ENCODE measurements around the gene TFF2.

TFF2 gene

GRCh38 chr21:42320791-42321190 lies 30.0 kb downstream of the TFF2 start:
- DNase-seq (ENCODE audit: low spot score), result no peak

- DNase-seq (ENCODE audit: low spot score), result no peak
Observed at GRCh38 chr21:42319851-42320572, 30.8 kb downstream of the TFF2 start.

- no peak for DNase-seq (ENCODE audit: low spot score)
Observed at GRCh38 chr21:42319376-42319775, 31.4 kb downstream of the TFF2 start.

DNA sequence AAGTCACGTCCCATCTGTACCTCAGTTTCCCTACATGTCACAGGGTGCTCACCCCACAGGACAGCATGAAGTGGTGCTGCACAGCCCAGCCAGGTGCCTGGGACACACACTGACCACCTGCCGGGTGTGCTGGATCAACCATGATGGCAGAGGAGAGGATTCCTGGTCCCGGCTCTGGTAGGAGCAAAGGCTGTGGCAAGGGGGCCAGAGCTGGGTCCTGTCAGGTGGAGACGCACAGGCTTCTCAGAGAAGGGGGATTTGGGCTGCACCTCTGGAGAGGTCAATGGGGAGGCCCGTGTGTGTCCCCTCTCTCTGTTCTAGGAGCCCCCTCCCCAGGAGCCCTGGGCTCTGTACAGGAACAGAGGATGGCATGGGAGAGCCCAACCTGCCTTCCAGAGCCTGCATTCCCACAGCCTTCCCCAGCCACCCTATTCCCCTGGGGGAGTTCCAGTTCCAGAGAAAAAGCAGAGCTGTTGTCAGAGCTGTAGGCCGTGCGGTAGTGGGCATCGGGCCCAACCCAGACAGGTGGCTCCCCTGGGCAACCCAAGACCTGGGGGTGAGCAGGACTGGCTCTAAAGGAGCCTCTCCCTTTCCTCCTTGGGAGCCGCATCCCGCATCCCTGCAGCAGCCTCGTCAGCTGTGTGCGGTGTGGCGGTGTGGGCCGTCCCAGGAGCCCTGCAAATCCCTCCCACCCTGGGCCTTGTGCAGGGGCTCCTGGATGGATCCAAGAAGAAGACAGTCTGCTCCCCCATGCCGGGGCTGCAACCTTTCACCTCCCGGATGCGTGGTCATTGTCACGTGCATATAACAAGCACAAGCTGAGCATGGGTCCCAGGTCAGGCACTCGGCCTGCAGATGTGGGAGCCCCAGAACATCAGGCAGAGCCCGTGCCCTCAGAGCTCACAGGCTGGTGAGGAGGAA lies 32.7 kb downstream of the TFF2 start:
- DNase-seq (ENCODE audit: low spot score), result peak; percentile 37

DNA sequence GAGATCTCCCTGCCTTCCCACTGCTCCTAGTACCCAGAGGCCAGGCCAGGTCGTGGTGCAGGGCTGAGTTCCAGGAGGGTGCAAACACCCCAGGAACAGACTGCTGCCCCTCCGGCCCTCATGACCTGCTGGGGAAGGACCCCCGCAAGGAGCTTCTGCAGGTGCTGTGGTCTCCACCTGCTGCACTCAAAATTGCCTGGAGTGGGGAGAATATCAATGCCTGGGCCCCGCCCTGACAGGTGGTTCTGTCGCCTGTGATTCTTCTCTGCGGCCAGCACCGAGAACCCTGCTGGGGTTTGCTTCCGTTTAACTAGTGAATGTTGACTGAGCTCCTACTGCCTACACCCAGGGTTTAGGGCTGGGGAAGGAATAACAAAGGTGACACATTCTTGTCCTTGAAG lies 33.5 kb downstream of the TFF2 start:
- no peak for DNase-seq (ENCODE audit: low spot score)

DNA sequence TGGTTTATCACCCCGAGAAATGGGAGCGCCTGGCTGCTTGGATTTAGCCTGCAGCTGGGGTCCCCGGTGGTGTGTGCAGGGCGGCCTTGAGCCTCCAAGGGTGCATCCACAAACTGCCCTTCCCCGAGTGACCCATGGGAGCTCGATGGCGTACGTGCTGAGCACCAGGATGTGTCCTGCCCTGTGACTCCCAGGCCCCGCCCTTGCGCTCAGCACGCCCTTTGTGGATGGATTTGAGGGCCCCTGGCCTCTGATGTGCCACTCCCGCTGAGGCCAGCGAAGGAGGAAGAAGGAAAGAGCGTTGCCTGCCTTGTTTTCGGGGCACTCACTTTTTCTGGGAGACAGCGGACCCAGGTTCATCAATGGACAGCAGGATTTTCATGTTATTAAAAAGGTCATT lies 33.9 kb downstream of the TFF2 start:
- no peak for DNase-seq (ENCODE audit: low spot score)

GRCh38 chr21:42315296-42315891 lies 35.4 kb downstream of the TFF2 start, which contains the start of gene TFF3:
TSS of gene TFF3 (minus strand) at chr21:42315409. CDS start at chr21:42315374, 35 bp downstream.
- no peak for DNase-seq (ENCODE audit: low spot score)

- DNase-seq (ENCODE audit: low spot score), result no peak
Observed at GRCh38 chr21:42314616-42315295, 36.0 kb downstream of the TFF2 start.

GRCh38 chr21:42313501-42313969 lies 37.3 kb downstream of the TFF2 start:
- no peak for DNase-seq (ENCODE audit: low spot score)

- DNase-seq (ENCODE audit: low spot score), result peak; percentile 74
Observed at GRCh38 chr21:42312626-42313104, 38.1 kb downstream of the TFF2 start.

DNA sequence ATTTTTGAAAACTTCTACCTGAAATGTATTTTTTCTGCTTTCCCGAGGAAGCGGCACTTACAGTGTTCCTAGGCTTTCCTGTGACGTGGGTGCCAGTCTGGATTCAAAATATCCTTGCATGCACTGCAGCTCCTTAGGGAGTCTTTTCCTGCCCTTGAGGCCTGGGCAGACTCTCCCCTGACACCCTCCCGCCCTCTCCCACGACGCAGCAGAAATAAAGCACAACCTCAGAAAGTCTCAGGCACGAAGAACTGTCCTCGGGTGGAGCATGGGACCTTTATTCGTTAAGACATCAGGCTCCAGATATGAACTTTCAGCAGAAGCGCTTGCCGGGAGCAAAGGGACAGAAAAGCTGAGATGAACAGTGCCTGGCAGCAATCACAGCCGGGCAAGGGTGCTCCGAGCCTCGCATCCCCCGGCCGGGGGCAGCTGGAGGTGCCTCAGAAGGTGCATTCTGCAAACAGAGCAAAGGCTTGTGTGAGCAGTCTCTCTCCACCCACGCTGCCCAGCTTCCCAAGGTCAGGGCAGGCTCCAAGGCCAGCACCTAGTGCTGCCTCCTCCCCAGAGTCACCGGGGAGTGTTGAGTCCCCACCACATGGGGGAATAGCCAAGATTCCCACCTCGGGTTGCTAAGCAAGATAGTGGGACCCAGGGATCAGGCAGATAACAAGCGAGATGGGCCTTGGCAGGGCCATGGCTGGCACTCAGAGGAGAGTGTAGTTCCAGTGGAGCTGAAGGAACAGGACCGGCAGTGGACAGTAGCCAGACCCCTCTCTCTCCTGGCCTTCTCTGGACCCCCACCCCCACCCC lies 38.8 kb downstream of the TFF2 start:
- peak; percentile 58 for DNase-seq (ENCODE audit: low spot score)

DNA sequence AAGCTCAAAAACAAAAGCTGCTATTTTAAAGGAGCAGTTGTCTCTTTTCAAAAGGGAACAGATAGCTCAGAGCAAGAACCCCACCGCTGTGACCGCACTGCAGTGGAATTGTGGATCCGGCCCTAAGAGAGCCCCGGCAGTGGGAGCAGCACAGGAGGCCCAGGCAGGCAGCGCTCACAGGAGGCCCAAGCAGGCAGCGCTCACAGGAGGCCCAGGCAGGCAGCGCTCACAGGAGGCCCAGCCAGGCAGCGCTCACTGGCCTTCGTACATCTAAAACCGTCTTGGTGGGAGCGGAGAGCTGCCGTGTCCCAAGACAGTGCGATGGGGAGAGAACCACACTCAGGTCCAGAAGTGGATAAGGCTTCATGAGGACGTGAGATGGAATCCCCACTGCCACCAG lies 39.6 kb downstream of the TFF2 start:
- no peak for DNase-seq (ENCODE audit: low spot score)

DNA sequence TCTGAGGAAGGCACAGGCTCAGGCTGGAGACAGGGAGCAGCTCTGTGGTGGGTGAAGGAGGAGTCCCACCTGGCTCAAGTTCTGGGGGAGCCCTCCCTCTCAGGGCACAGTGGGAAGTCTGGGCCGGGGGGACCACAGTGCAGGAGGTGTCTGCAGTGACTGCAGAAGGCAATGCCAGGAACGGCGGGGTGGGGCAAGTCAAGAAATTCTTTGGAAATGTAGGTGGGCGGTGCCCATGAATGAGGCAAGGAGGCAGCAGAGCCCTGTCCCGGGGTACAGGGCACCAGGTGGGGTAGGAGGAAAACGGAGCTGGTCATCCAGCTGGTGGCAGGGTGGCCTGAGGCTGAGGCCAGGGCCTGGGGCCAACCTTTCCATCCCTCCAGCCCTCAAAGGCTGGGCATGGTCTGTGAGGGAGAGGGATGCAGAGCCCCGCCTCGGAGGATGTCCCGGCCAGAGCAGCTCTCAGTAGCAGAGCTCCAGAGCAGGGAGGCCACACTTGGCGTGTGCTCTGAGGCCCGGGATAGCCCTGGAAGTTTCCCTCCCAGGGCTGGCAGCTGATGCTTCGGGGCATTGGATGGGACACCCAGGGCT lies 40.3 kb downstream of the TFF2 start:
- DNase-seq (ENCODE audit: low spot score), result peak; percentile 34

DNA sequence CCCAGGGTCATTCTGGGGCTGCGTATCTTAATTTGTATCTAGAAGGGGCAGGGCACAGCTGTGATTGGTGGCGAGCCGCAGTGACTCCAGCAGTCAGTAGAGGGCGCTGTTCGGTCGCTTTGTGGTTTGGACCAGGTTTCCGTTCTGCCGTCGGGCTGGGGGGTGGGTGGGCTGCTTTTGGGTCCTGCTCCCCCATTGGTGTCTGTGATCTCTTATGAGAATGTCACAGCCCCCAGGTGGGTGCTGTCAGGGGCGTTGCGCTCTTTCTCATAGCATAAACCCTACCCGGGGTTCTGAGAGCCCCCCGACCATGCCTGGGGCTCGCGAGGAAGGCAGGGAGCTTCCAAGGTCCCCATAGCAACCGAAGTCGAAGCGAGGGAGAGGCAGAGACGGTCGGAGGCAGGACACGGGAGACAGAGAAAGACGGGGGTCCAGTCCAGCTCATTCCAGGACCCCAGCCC lies 41.0 kb downstream of the TFF2 start:
- DNase-seq (ENCODE audit: low spot score), result peak; percentile 87

DNA sequence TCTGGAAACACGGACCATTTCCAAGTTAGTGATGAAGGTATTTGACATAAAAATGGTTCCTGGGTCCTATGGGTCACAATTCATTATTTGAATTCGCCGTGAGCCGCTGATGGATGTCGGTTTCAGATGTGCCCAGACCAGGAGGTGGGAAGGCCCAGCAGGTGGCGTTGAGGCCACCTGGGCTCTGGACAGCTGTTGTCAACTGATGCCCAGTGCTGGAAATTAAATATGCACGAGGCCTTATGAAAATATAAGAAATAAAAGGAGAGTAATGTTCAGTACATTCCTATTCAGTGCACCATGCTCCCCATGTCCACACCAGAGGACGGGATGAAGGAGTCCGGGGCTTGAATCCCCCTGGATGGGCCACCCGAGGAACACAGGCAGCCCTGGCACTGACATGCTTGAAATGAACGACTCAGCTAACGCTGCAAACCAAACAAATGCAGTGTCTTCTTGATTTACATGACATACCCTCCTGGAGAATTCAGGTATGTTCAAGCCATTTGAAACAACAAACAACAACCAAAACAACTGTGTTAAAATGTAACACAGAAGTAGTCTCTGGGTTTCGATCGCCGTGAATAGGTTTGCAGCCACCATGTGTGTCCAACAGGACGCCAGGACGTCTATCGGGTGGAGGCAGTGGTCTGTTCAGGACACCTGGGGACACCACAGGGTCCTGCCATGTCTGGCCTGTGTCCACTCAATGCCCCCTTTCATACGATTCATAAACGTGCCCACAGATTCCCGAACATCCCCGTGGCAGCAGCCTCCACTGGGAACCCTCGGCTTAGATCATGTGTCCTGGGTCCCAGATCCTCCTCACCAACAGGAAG lies 41.7 kb downstream of the TFF2 start:
- no peak for DNase-seq (ENCODE audit: low spot score)

GRCh38 chr21:42308161-42308913 lies 42.5 kb downstream of the TFF2 start:
- no peak for DNase-seq (ENCODE audit: low spot score)

DNA sequence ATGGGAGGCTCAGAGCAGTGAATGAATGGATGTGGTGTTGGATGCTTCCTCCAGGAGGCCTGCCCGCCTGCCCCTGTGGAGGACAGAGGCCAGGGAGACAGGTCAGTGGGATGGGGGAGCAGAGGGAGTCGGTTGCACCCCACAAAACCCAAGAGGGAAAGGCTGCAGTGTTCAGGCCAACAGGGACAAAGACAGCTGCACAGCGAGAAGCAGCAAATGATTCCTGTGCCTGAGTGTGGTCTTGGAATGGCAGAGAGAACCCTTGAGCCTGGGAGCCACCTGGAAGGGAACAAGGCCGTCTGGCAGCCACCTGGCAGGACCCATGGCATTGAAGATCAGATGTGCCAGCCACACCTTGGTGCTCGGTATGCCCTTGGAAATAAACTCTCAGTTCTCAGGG lies 43.7 kb downstream of the TFF2 start:
- DNase-seq (ENCODE audit: low spot score), result no peak

- no peak for DNase-seq (ENCODE audit: low spot score)
Observed at GRCh38 chr21:42306366-42307035, 44.3 kb downstream of the TFF2 start.
